Mesothelial cell of epicardium (in vitro differentiated cells): ENCODE measurements around the gene POGLUT2. TPM values are rescaled to one million over a fixed set of nuclear protein-coding genes. Genes with fewer than 3 reads are reported as not detected.
A peak's percentile ranks its signal among the peaks of the same experiment; 100 is the strongest.

Source experiments
- DNase-seq, 2 experiments: peaks; one replicate each; pipeline ENCODE4 v3.0.0; 2021; ENCODE audit warnings: low spot score in 2 of 2; ENCODE audit not compliant: unreplicated experiment in 2 of 2
- H3K27ac Mint-ChIP-seq: 2 replicates; pipeline ENCODE4 v1.8.0; 2021; ENCODE audit warnings: mixed read lengths
- H3K27me3 Mint-ChIP-seq: 2 replicates; pipeline ENCODE4 v1.8.0; 2021; ENCODE audit warnings: low read depth, mixed read lengths
- H3K36me3 Mint-ChIP-seq: 2 replicates; pipeline ENCODE4 v1.8.0; 2021; ENCODE audit warnings: mixed read lengths
- H3K4me1 Mint-ChIP-seq: 2 replicates; pipeline ENCODE4 v1.8.0; 2021; ENCODE audit warnings: mixed read lengths
- H3K4me3 Mint-ChIP-seq: 2 replicates; pipeline ENCODE4 v1.8.0; 2021; ENCODE audit warnings: mild to moderate bottlenecking, moderate library complexity, mixed read lengths
- H3K9me3 Mint-ChIP-seq: 2 replicates; pipeline ENCODE4 v1.8.0; 2021; ENCODE audit warnings: mixed read lengths
- total RNA-seq: library from RNA; stranded (reverse); gene quantifications from 3 replicates; pipeline ENCODE4 v1.2.1, GENCODE V29; 2021
- TF ChIP-seq, protein P1 (sequence below): fragments of 200-600 bp; sonication (generic); IDR thresholded peaks from one replicate; pipeline ENCODE4 v1.5.0; 2021; ENCODE audit warnings: antibody characterized with exemption; ENCODE audit not compliant: unreplicated experiment

POGLUT2 gene
- total RNA-seq, 1 donor from 2014 or later: 22.0 TPM

DNA sequence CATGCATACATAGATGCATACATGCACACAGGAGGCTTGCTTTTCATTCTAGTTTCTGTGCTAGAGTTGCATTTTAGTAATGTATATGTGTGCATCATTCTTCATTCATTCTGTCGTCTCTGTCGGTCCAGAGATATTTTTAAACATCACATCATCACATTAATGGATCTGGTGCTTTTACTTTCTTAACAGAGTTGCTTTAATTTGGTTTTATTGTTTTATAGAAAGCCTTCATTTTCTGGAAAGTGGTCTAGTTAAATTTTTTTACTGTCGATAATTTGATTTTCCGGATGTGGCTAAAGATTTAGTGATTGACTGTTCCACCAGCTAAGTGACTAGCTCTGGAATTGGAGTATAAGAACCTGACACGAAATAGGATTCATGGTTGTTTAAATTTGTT lies 17.0 kb upstream of the POGLUT2 start:
- DNase-seq: no peak
- peaks cover 34% of the 10 kb centered on the region for H3K36me3 Mint-ChIP-seq
- TF ChIP-seq, protein P1, sequence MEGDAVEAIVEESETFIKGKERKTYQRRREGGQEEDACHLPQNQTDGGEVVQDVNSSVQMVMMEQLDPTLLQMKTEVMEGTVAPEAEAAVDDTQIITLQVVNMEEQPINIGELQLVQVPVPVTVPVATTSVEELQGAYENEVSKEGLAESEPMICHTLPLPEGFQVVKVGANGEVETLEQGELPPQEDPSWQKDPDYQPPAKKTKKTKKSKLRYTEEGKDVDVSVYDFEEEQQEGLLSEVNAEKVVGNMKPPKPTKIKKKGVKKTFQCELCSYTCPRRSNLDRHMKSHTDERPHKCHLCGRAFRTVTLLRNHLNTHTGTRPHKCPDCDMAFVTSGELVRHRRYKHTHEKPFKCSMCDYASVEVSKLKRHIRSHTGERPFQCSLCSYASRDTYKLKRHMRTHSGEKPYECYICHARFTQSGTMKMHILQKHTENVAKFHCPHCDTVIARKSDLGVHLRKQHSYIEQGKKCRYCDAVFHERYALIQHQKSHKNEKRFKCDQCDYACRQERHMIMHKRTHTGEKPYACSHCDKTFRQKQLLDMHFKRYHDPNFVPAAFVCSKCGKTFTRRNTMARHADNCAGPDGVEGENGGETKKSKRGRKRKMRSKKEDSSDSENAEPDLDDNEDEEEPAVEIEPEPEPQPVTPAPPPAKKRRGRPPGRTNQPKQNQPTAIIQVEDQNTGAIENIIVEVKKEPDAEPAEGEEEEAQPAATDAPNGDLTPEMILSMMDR: no peak
- H3K4me1 Mint-ChIP-seq: peaks cover 47% of the 10 kb centered on the region
- no peak overlapping the region for H3K27ac Mint-ChIP-seq
- H3K4me3 Mint-ChIP-seq: no peak overlapping the region
- no peaks in the 10 kb centered on the region for H3K27me3 Mint-ChIP-seq
- H3K9me3 Mint-ChIP-seq: peaks cover 9% of the 10 kb centered on the region

DNA sequence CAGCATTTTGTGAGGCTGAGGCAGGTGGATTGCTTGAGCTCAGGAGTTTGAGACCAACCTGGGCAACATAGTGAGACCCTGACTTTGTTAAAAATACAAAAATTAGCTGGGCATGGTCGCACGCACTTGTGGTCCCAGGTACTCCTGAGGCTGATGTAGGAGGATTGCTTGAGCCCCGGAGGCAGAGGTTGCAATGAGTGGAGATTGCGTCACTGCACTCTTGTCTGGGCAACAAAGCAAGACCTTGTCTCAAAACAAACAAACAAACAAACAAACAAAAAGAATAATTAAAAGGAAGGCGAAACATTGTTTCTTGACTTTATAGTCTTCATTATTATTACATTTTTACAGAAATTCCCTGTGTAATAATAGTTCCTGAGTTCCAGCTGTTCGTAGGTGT lies 16.0 kb upstream of the POGLUT2 start:
- Mint-ChIP-seq H3K4me3 (no peak overlapping the region), H3K4me1 (peaks cover 47% of the 10 kb centered on the region), H3K27me3 (no peaks in the 10 kb centered on the region), H3K36me3 (peaks cover 34% of the 10 kb centered on the region), H3K9me3 (peaks cover 14% of the 10 kb centered on the region), H3K27ac (no peak overlapping the region)
- DNase-seq: no peak
- TF ChIP-seq, protein P1: no peak

DNA sequence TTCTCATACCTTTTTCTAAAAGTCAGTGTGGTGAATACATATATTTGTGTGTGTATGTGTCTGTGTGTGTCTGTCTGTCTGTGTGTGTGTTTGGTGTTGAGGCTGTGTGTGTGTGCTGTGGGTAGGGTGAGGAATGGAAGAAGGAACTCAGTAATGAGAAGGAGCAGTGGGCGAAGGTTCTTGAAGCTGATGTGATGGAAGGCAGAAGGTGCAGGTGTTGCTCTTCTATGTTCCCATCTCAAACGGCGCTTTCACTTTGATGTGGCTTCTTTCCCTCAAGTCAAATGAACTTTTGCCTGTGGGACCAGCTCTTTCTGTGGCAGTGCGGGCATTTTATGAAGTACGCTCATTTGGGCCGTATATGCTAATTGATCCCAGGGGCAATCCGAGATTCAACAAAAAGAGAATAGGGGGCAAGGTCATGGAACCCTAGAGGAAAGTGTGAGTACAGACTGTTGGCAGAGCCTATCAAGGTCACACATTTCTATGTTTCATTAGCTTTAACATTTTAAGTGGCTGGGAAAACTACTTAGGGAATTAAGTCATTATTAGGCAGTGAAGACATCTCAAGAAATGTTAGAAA lies 15.3 kb upstream of the POGLUT2 start:
- no peak for DNase-seq
- H3K9me3 Mint-ChIP-seq: peaks cover 14% of the 10 kb centered on the region
- H3K27ac Mint-ChIP-seq: peak overlapping the region; percentile 68
- TF ChIP-seq, protein P1: no peak
- peaks cover 47% of the 10 kb centered on the region for H3K4me1 Mint-ChIP-seq
- no peak overlapping the region for H3K4me3 Mint-ChIP-seq
- peaks cover 32% of the 10 kb centered on the region for H3K36me3 Mint-ChIP-seq
- no peaks in the 10 kb centered on the region for H3K27me3 Mint-ChIP-seq

GRCh38 chr13:102812611-102813287 lies 14.0 kb upstream of the POGLUT2 start:
- Mint-ChIP-seq H3K27me3 (no peaks in the 10 kb centered on the region), H3K36me3 (peaks cover 33% of the 10 kb centered on the region), H3K27ac (peak overlapping the region; percentile 92), H3K9me3 (peaks cover 14% of the 10 kb centered on the region), H3K4me3 (no peak overlapping the region), H3K4me1 (peaks cover 40% of the 10 kb centered on the region)
- TF ChIP-seq, protein P1: no peak
- no peak for DNase-seq

DNA sequence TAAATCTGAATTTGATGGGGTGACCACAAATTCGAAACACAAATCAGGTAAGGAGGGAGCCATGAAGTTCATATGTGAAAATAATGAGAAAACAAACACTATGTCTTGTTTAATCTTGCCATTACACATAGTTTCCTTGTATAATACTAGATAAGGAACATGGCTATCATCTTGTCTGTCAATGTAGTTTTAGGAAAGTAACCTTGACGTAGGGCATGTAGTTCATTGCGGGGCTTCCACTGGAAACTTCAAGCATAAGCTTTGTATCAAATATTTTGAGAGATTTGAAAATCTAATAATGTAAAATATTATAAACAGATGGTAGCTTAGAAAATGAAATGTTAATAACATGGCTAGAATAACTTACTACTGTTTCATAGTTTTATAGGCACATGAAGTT lies 8.9 kb upstream of the POGLUT2 start:
- no peak for DNase-seq
- H3K4me3 Mint-ChIP-seq: no peak overlapping the region
- TF ChIP-seq, protein P1: no peak
- no peaks in the 10 kb centered on the region for H3K27me3 Mint-ChIP-seq
- no peak overlapping the region for H3K27ac Mint-ChIP-seq
- peaks cover 23% of the 10 kb centered on the region for H3K9me3 Mint-ChIP-seq
- peaks cover 10% of the 10 kb centered on the region for H3K4me1 Mint-ChIP-seq
- H3K36me3 Mint-ChIP-seq: peaks cover 46% of the 10 kb centered on the region
